Measurements from ENCODE around the gene TARS3.

GRCh38 chr15:101675796-101676582, 48.3 kb downstream of the TARS3 start:
- TF ChIP-seq, protein P1, sequence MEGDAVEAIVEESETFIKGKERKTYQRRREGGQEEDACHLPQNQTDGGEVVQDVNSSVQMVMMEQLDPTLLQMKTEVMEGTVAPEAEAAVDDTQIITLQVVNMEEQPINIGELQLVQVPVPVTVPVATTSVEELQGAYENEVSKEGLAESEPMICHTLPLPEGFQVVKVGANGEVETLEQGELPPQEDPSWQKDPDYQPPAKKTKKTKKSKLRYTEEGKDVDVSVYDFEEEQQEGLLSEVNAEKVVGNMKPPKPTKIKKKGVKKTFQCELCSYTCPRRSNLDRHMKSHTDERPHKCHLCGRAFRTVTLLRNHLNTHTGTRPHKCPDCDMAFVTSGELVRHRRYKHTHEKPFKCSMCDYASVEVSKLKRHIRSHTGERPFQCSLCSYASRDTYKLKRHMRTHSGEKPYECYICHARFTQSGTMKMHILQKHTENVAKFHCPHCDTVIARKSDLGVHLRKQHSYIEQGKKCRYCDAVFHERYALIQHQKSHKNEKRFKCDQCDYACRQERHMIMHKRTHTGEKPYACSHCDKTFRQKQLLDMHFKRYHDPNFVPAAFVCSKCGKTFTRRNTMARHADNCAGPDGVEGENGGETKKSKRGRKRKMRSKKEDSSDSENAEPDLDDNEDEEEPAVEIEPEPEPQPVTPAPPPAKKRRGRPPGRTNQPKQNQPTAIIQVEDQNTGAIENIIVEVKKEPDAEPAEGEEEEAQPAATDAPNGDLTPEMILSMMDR (IDR thresholded peaks at IDR 0.05): no peak
- TF ChIP-seq POLR2A (IDR thresholded peaks at IDR 0.05): no peak

Data from testis (tissue), 2 donors.